K562 (cell line): ENCODE data around the gene LZTS3. TPM values are rescaled to one million over a fixed set of nuclear protein-coding genes. Genes with fewer than 3 reads are reported as not detected.

Experiments
- ADNP ChIP-seq: fragments of 200-800 bp; sonication (Bioruptor generic); IDR thresholded peaks from 2 replicates; pipeline ENCODE4 v1.6.1; 2016; ENCODE audit warnings: missing genetic modification characterization, missing compliant biosample characterization
- BMI1 ChIP-seq: fragments of 150-350 bp; IDR thresholded peaks from 2 replicates; pipeline ENCODE4 v1.6.1; 2014; ENCODE audit warnings: low read length
- CLOCK ChIP-seq: fragments of 250-450 bp; sonication (Bioruptor Pico); IDR thresholded peaks from 2 replicates; pipeline ENCODE4 v1.4.0; 2020; ENCODE audit warnings: mild to moderate bottlenecking, moderate library complexity, borderline replicate concordance
- DPF2 ChIP-seq: fragments of 450-650 bp; IDR thresholded peaks from 2 replicates; pipeline ENCODE4 v1.6.1; 2016
- FOXO4 ChIP-seq: fragments of 450-650 bp; formaldehyde crosslinking; IDR thresholded peaks from 2 replicates; pipeline ENCODE4 v1.4.0; 2020; ENCODE audit warnings: mild to moderate bottlenecking, moderate library complexity
- ILK ChIP-seq: fragments of 450-650 bp; IDR thresholded peaks from 2 replicates; pipeline ENCODE4 v1.6.1; 2016; ENCODE audit warnings: missing genetic modification characterization, low read depth, mild to moderate bottlenecking, missing compliant biosample characterization, moderate library complexity, borderline replicate concordance
- KHSRP ChIP-seq: fragments of 450-650 bp; IDR thresholded peaks from 2 replicates; pipeline ENCODE4 v1.6.1; 2017
- NCOA1 ChIP-seq: fragments of 450-650 bp; IDR thresholded peaks from 2 replicates; pipeline ENCODE4 v1.6.1; 2016; ENCODE audit warnings: low read depth
- NCOA6 ChIP-seq: fragments of 450-650 bp; IDR thresholded peaks from 2 replicates; pipeline ENCODE4 v1.6.1; 2017; ENCODE audit warnings: mild to moderate bottlenecking
- NFRKB ChIP-seq: fragments of 450-650 bp; IDR thresholded peaks from 2 replicates; pipeline ENCODE4 v1.6.1; 2016; ENCODE audit warnings: low read depth
- PHF8 ChIP-seq: fragments of 200-600 bp; sonication (generic); IDR thresholded peaks from 2 replicates; pipeline ENCODE4 v1.6.1; 2012; ENCODE audit warnings: mixed run types, mild to moderate bottlenecking, inconsistent platforms, low read length, moderate library complexity, borderline replicate concordance
- RBFOX2 ChIP-seq: fragments of 200-400 bp; formaldehyde crosslinking; IDR thresholded peaks from 2 replicates; pipeline ENCODE4 v1.6.1; 2017; ENCODE audit warnings: low read depth, mild to moderate bottlenecking, low read length, moderate library complexity
- SMAD4 ChIP-seq: fragments of 250-450 bp; sonication (Bioruptor Pico); conservative IDR thresholded peaks from 2 replicates; pipeline ENCODE4 v1.8.0; 2021; ENCODE audit warnings: inconsistent platforms, mild to moderate bottlenecking, moderate library complexity
- SMARCE1 ChIP-seq: fragments of 450-650 bp; IDR thresholded peaks from 2 replicates; pipeline ENCODE4 v1.7.1; 2016; ENCODE audit warnings: mild to moderate bottlenecking
- SP1 ChIP-seq: sonication (generic); formaldehyde crosslinking; IDR thresholded peaks from 2 replicates; pipeline ENCODE4 v1.8.1; 2022; ENCODE audit warnings: mild to moderate bottlenecking, missing genetic modification reagents
- SPI1 ChIP-seq: IDR thresholded peaks from 2 replicates; pipeline ENCODE4 v1.6.1; 2011; ENCODE audit warnings: low read depth, low read length, control low read depth, borderline replicate concordance
- SUPT5H ChIP-seq: fragments of 450-650 bp; IDR thresholded peaks from 2 replicates; pipeline ENCODE4 v1.6.1; 2016
- TBP ChIP-seq: optimal IDR thresholded peaks from 2 replicates; pipeline ENCODE3; 2011; ENCODE audit warnings: low read depth, low read length, improper control_type of control experiment
- ZBTB5 ChIP-seq: fragments of 450-650 bp; IDR thresholded peaks from 2 replicates; pipeline ENCODE4 v1.6.1; 2017; ENCODE audit warnings: antibody characterized with exemption
- ZNF134 ChIP-seq: fragments of 250-450 bp; sonication (Bioruptor Pico); conservative IDR thresholded peaks from 2 replicates; pipeline ENCODE4 v1.4.0; 2020
- ZNF23 ChIP-seq: fragments of 250-450 bp; sonication (Bioruptor Pico); IDR thresholded peaks from 2 replicates; pipeline ENCODE4 v1.4.0; 2020; ENCODE audit warnings: mild to moderate bottlenecking
- ZNF511 ChIP-seq: sonication (generic); formaldehyde crosslinking; IDR thresholded peaks from 2 replicates; pipeline ENCODE4 v1.8.0; 2022; ENCODE audit warnings: mild to moderate bottlenecking, missing genetic modification reagents
- ZNF644 ChIP-seq: fragments of 200-800 bp; sonication (Bioruptor generic); IDR thresholded peaks from 2 replicates; pipeline ENCODE4 v1.6.1; 2016; ENCODE audit warnings: low read depth, missing genetic modification characterization, missing compliant biosample characterization
- polyA plus RNA-seq, 8 experiments: library from polyadenylated mRNA; depleted of rRNA in 4 of 8; stranded (reverse) in 5 of 8; unstranded in 3 of 8; fragments of >200 nt; fragmentation: Nextera tagmentation in 2 of 8; fragmentation: Illumina TruSeq in 1 of 8; extraction: Ambion mirVana in 2 of 8; extraction: Trizol in 1 of 8; gene quantifications; 2 replicates each; pipeline versions ENCODE4 v1.2.1 to v1.2.3, GENCODE V29; 2011 to 2014; ENCODE audit warnings: inconsistent platforms in 1 of 8, missing spikeins in 1 of 8
- total RNA-seq, 7 experiments: library from RNA; depleted of rRNA in 6 of 7; stranded (reverse); fragments of >200 nt in 6 of 7; fragmentation: Illumina TruSeq in 2 of 7; extraction: Trizol in 2 of 7; gene quantifications; 2 replicates each; pipeline versions ENCODE4 v1.2.1 to v1.2.3, GENCODE V29; 2011 to 2021; ENCODE audit warnings: low replicate concordance in 1 of 7

LZTS3 gene
- total and polyA plus RNA-seq, 9 of the 15 experiments (the other 6 are each of a cell fraction or from before 2014, with no cell fraction given): 0.07 to 2.9 (median 2.0) TPM

GRCh38 chr20:3209257-3209945 is 36.1 kb upstream of the LZTS3 start, which contains the start of gene ITPA (continued):
- TF ChIP-seq ZNF511 (CRISPR knock-in tag) (no peak; the same call in 1 of the 2 replicates), TBP (peak; percentile 43), SP1 (CRISPR knock-in tag) (no peak; the same call in 1 of the 2 replicates), NCOA1 (peak; percentile 20; the same call in 1 of the 2 replicates), PHF8 (peak; percentile 81; the same call in 1 of the 2 replicates), FOXO4 (CRISPR knock-in tag) (no peak), BMI1 (no peak), SUPT5H (peak; percentile 85), ZNF134 (no peak), ZBTB5 (no peak), SPI1 (no peak), ZNF644 (tag) (no peak), CLOCK (CRISPR knock-in tag) (no peak), DPF2 (no peak), NFRKB (0 out of 2 replicates have a peak, but pooled peaks have one; percentile 34), KHSRP (no peak), ILK (tag) (no peak), SMAD4 (CRISPR knock-in tag) (no peak), ZNF23 (CRISPR knock-in tag) (no peak), ADNP (no peak), RBFOX2 (peak; percentile 83), NCOA6 (no peak), SMARCE1 (peak; percentile 31; the same call in 1 of the 2 replicates)
